Neural cell (in vitro differentiated cells): Measurements from ENCODE around the gene S100A13.

Experiments used
- EP300 ChIP-seq: fragments of 450-650 bp; conservative IDR thresholded peaks from 2 replicates; pipeline ENCODE4 v1.6.1; 2014; ENCODE audit warnings: antibody characterized with exemption, mild to moderate bottlenecking, moderate library complexity; ENCODE audit not compliant: poor library complexity, severe bottlenecking
- EZH2 ChIP-seq: fragments of 200-600, 300-800 bp; shearing (Covaris generic), sonication (generic); IDR thresholded peaks from 2 replicates; pipeline ENCODE4 v1.6.1; 2014; ENCODE audit warnings: antibody characterized with exemption, low read length, borderline replicate concordance, mild to moderate bottlenecking; ENCODE audit not compliant: insufficient read depth, poor library complexity, severe bottlenecking
- MXI1 ChIP-seq: fragments of 450-650 bp; conservative IDR thresholded peaks from 2 replicates; pipeline ENCODE4 v1.6.1; 2014; ENCODE audit warnings: antibody characterized with exemption, mild to moderate bottlenecking; ENCODE audit not compliant: poor library complexity, severe bottlenecking
- POLR2AphosphoS5 ChIP-seq: IDR thresholded peaks from 2 replicates; pipeline ENCODE4 v1.6.1; 2012
- RAD21 ChIP-seq: fragments of 450-650 bp; conservative IDR thresholded peaks from 2 replicates; pipeline ENCODE4 v1.6.1; 2014; ENCODE audit warnings: antibody characterized with exemption, mild to moderate bottlenecking, moderate library complexity
- SMC3 ChIP-seq: fragments of 450-650 bp; conservative IDR thresholded peaks from 2 replicates; pipeline ENCODE4 v1.6.1; 2014; ENCODE audit warnings: antibody characterized with exemption, mild to moderate bottlenecking, moderate library complexity; ENCODE audit not compliant: poor library complexity
- TAF1 ChIP-seq: IDR thresholded peaks from 2 replicates; pipeline ENCODE4 v1.6.1; 2012; ENCODE audit warnings: low read depth
- TF ChIP-seq, protein P1 (sequence below): fragments of 450-650 bp; IDR thresholded peaks from 2 replicates; pipeline ENCODE4 v1.5.1; 2014; ENCODE audit warnings: antibody characterized with exemption, mild to moderate bottlenecking, moderate library complexity; ENCODE audit not compliant: poor library complexity, severe bottlenecking
- TF ChIP-seq, protein P2 (sequence below): IDR thresholded peaks from 2 replicates; pipeline ENCODE4 v1.6.1; 2012; ENCODE audit warnings: borderline replicate concordance

DNA sequence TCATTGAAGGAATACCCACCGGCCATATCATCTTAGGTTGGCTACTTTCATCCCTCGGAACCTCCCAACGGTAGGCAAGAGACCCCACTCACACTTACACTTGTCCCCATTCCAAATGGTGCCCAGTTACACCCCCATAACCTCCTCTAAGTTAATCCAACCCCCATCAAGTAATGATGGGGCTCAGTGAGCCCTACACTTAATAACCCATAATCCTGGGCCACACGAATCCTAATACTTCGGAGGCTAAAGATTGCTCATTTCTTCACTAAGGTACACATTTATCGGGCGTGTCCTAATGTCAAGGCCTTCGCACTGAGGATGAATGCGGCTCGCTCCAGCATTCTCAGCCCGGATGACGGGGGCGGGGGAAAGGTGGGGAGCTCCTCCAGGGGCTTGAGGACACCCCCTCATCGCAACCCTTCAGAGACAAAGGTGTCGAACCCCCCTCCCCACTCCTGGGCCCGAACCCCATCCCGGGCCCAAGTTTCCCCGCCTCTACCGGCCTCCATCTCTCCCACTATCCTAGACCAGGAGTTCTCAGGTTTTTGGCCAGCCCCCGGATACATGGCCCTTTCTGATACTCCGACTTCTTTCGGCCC, 43.1 kb upstream of the S100A13 start:
- TF ChIP-seq, protein P1, sequence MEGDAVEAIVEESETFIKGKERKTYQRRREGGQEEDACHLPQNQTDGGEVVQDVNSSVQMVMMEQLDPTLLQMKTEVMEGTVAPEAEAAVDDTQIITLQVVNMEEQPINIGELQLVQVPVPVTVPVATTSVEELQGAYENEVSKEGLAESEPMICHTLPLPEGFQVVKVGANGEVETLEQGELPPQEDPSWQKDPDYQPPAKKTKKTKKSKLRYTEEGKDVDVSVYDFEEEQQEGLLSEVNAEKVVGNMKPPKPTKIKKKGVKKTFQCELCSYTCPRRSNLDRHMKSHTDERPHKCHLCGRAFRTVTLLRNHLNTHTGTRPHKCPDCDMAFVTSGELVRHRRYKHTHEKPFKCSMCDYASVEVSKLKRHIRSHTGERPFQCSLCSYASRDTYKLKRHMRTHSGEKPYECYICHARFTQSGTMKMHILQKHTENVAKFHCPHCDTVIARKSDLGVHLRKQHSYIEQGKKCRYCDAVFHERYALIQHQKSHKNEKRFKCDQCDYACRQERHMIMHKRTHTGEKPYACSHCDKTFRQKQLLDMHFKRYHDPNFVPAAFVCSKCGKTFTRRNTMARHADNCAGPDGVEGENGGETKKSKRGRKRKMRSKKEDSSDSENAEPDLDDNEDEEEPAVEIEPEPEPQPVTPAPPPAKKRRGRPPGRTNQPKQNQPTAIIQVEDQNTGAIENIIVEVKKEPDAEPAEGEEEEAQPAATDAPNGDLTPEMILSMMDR: no peak
- TF ChIP-seq, protein P2, sequence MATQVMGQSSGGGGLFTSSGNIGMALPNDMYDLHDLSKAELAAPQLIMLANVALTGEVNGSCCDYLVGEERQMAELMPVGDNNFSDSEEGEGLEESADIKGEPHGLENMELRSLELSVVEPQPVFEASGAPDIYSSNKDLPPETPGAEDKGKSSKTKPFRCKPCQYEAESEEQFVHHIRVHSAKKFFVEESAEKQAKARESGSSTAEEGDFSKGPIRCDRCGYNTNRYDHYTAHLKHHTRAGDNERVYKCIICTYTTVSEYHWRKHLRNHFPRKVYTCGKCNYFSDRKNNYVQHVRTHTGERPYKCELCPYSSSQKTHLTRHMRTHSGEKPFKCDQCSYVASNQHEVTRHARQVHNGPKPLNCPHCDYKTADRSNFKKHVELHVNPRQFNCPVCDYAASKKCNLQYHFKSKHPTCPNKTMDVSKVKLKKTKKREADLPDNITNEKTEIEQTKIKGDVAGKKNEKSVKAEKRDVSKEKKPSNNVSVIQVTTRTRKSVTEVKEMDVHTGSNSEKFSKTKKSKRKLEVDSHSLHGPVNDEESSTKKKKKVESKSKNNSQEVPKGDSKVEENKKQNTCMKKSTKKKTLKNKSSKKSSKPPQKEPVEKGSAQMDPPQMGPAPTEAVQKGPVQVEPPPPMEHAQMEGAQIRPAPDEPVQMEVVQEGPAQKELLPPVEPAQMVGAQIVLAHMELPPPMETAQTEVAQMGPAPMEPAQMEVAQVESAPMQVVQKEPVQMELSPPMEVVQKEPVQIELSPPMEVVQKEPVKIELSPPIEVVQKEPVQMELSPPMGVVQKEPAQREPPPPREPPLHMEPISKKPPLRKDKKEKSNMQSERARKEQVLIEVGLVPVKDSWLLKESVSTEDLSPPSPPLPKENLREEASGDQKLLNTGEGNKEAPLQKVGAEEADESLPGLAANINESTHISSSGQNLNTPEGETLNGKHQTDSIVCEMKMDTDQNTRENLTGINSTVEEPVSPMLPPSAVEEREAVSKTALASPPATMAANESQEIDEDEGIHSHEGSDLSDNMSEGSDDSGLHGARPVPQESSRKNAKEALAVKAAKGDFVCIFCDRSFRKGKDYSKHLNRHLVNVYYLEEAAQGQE: no peak
- no peak for TF ChIP-seq EP300
- no peak for TF ChIP-seq EZH2
- TF ChIP-seq MXI1: no peak
- no peak for TF ChIP-seq RAD21
- TF ChIP-seq SMC3: no peak
- TF ChIP-seq POLR2AphosphoS5: no peak
- TF ChIP-seq TAF1: no peak
